Peyer's patch (tissue), 4 donors: ENCODE data around the gene UCK2. TPM values are rescaled to one million over a fixed set of nuclear protein-coding genes. Genes with fewer than 3 reads are reported as not detected.

Experiments
- DNase-seq, 3 donors: peaks; one replicate each; pipeline ENCODE4 v3.0.0-alpha.2; 2017 to 2019
- H3K27ac ChIP-seq, 4 donors: fragments of 200-600 bp; sonication (generic); one replicate each; pipeline ENCODE4 v1.5.1; 2016 to 2019
- H3K27me3 ChIP-seq, 2 donors: fragments of 200-600 bp; sonication (generic); one replicate each; pipeline ENCODE4 v1.5.1; 2019
- H3K36me3 ChIP-seq, 3 donors: fragments of 200-600 bp; sonication (generic); one replicate each; pipeline ENCODE4 v1.5.1; 2016 to 2019
- H3K4me1 ChIP-seq, 4 donors: fragments of 200-600 bp; sonication (generic); one replicate each; pipeline ENCODE4 v1.5.1; 2016 to 2019
- H3K4me3 ChIP-seq, 4 donors: fragments of 200-600 bp; sonication (generic); 1 replicate in 3 of 4; 2 replicates in 1 of 4; pipeline ENCODE4 v1.5.1; 2016 to 2019; ENCODE audit warnings: mild to moderate bottlenecking in 1 of 4
- H3K9me3 ChIP-seq, 4 donors: fragments of 200-600 bp; sonication (generic); one replicate each; pipeline ENCODE4 v1.5.1; 2016 to 2019; ENCODE audit warnings: mild to moderate bottlenecking in 1 of 4
- CTCF ChIP-seq, 6 experiments: fragments of 450-650 bp in 4 of 6; fragments of 200-600 bp in 2 of 6; sonication (generic) in 1 of 6; IDR thresholded peaks; one replicate each; pipeline ENCODE4 v1.5.1; 2017 to 2019; ENCODE audit warnings: antibody characterized with exemption in 6 of 6, mild to moderate bottlenecking in 3 of 6, moderate library complexity in 1 of 6
- POLR2A ChIP-seq, 2 donors: fragments of 450-650 bp; IDR thresholded peaks; one replicate each; pipeline ENCODE4 v1.5.1; 2017; ENCODE audit warnings: antibody characterized with exemption in 2 of 2, mild to moderate bottlenecking in 2 of 2, moderate library complexity in 2 of 2
- total RNA-seq, 4 donors: library from RNA; depleted of rRNA; stranded (reverse); fragments of >200 nt; gene quantifications; one replicate each; pipeline ENCODE4 v1.1.0, GENCODE V29; 2016

UCK2 gene
- total RNA-seq, 4 donors from 2014 or later = 36.3 to 117 (median 84.7) TPM

GRCh38 chr1:165887877-165888551 lies 60.6 kb downstream of the UCK2 start:
- Histone ChIP-seq H3K27ac (no peak overlapping the region), H3K4me3 (no peak overlapping the region), H3K36me3 (peaks cover 0 to 20% (median 0%) of the 10 kb centered on the region in 3 donors), H3K4me1 (peaks cover 0 to 24% (median 0%) of the 10 kb centered on the region in 4 donors), H3K27me3 (no peaks in the 10 kb centered on the region), H3K9me3 (no peaks in the 10 kb centered on the region)
- no peak for DNase-seq
- TF ChIP-seq CTCF (IDR thresholded peaks at IDR 0.05) (no peak), POLR2A (IDR thresholded peaks at IDR 0.05) (no peak)

- Histone ChIP-seq H3K27me3 (no peaks in the 10 kb centered on the region), H3K9me3 (no peaks in the 10 kb centered on the region), H3K36me3 (peaks cover 0 to 20% (median 0%) of the 10 kb centered on the region in 3 donors), H3K4me3 (no peak overlapping the region), H3K4me1 (peaks cover 0 to 24% (median 0%) of the 10 kb centered on the region in 4 donors), H3K27ac (no peak overlapping the region)
- DNase-seq = no peak
- TF ChIP-seq POLR2A (IDR thresholded peaks at IDR 0.05) (no peak), CTCF (IDR thresholded peaks at IDR 0.05) (no peak)
These were observed 61.1 kb downstream of the UCK2 start for GRCh38 chr1:165888552-165888920.

- no peak overlapping the region for H3K4me3 ChIP-seq
- no peak overlapping the region for H3K27ac ChIP-seq
- no peak for DNase-seq
- H3K27me3 ChIP-seq = no peaks in the 10 kb centered on the region
- H3K4me1 ChIP-seq = peaks cover 0 to 9% (median 0%) of the 10 kb centered on the region in 4 donors
- TF ChIP-seq CTCF (IDR thresholded peaks at IDR 0.05) = no peak
- no peak for TF ChIP-seq POLR2A (IDR thresholded peaks at IDR 0.05)
- H3K36me3 ChIP-seq = peaks cover 0 to 23% (median 0%) of the 10 kb centered on the region in 3 donors
- H3K9me3 ChIP-seq = no peaks in the 10 kb centered on the region
These were observed 63.3 kb downstream of the UCK2 start for GRCh38 chr1:165890684-165891083.

- Histone ChIP-seq H3K9me3 (no peaks in the 10 kb centered on the region), H3K4me3 (no peak overlapping the region), H3K4me1 (peaks cover 0 to 9% (median 0%) of the 10 kb centered on the region in 4 donors), H3K27me3 (no peaks in the 10 kb centered on the region), H3K27ac (no peak overlapping the region), H3K36me3 (peaks cover 0 to 29% (median 0%) of the 10 kb centered on the region in 3 donors)
- TF ChIP-seq CTCF (IDR thresholded peaks at IDR 0.05) = no peak
- TF ChIP-seq POLR2A (IDR thresholded peaks at IDR 0.05) = no peak
- no peak for DNase-seq
These were observed 63.9 kb downstream of the UCK2 start for GRCh38 chr1:165891111-165891860.

GRCh38 chr1:165892935-165893334 lies 65.5 kb downstream of the UCK2 start:
- Histone ChIP-seq H3K4me1 (peaks cover 0 to under 1% (median 0%) of the 10 kb centered on the region in 4 donors), H3K9me3 (no peaks in the 10 kb centered on the region), H3K27me3 (no peaks in the 10 kb centered on the region), H3K36me3 (peaks cover 0 to 41% (median 0%) of the 10 kb centered on the region in 3 donors), H3K27ac (no peak overlapping the region), H3K4me3 (no peak overlapping the region)
- TF ChIP-seq CTCF (IDR thresholded peaks at IDR 0.05) = no peak
- TF ChIP-seq POLR2A (IDR thresholded peaks at IDR 0.05) = no peak
- no peak for DNase-seq
